Loucy (cell line): ENCODE results near the gene REXO2.

Experiments
- H2AFZ ChIP-seq: fragments of 200-600 bp; sonication (generic); 2 replicates; pipeline ENCODE4 v1.6.0; 2016; ENCODE audit warnings: antibody characterized with exemption, mild to moderate bottlenecking, low read length, moderate library complexity
- H3F3A ChIP-seq: fragments of 200-600 bp; 2 replicates; pipeline ENCODE4 v1.6.0; 2016; ENCODE audit warnings: antibody characterized with exemption, low read depth, mild to moderate bottlenecking
- H3K27me3 ChIP-seq: fragments of 200-600 bp; sonication (generic); 2 replicates; pipeline ENCODE4 v1.6.1; 2014; ENCODE audit warnings: low read length, mild to moderate bottlenecking; ENCODE audit not compliant: insufficient read depth, poor library complexity, severe bottlenecking
- H3K36me3 ChIP-seq: fragments of 200-600 bp; sonication (generic); 2 replicates; pipeline ENCODE4 v1.6.1; 2016; ENCODE audit warnings: low read length; ENCODE audit not compliant: insufficient read depth
- H3K4me1 ChIP-seq: fragments of 200-600 bp; sonication (generic); 2 replicates; pipeline ENCODE4 v1.5.1; 2014; ENCODE audit warnings: low read length, mild to moderate bottlenecking; ENCODE audit not compliant: insufficient read depth, poor library complexity, severe bottlenecking
- H3K4me2 ChIP-seq: fragments of 200-600 bp; sonication (generic); 2 replicates; pipeline ENCODE4 v1.6.0; 2014; ENCODE audit warnings: antibody characterized with exemption, low read length, low read depth, mild to moderate bottlenecking; ENCODE audit not compliant: poor library complexity, severe bottlenecking
- H3K4me3 ChIP-seq: fragments of 200-600 bp; sonication (generic); 2 replicates; pipeline ENCODE4 v1.5.1; 2014; ENCODE audit warnings: low read length, mild to moderate bottlenecking, mixed read lengths; ENCODE audit not compliant: poor library complexity, severe bottlenecking
- H3K79me2 ChIP-seq: fragments of 200-600 bp; sonication (generic); 2 replicates; pipeline ENCODE4 v1.6.1; 2014; ENCODE audit warnings: low read length; ENCODE audit not compliant: insufficient read depth
- H3K9ac ChIP-seq: fragments of 200-600 bp; sonication (generic); 2 replicates; pipeline ENCODE4 v1.6.0; 2014; ENCODE audit warnings: mild to moderate bottlenecking, low read depth, low read length, moderate library complexity; ENCODE audit not compliant: poor library complexity, severe bottlenecking
- H3K9me2 ChIP-seq: fragments of 200-600 bp; sonication (generic); replicated peaks from 2 replicates; pipeline ENCODE4 v1.6.1; 2016; ENCODE audit warnings: low read depth, low read length, mixed read lengths
- H3K9me3 ChIP-seq: fragments of 200-600 bp; sonication (generic); 2 replicates; pipeline ENCODE4 v1.6.1; 2014; ENCODE audit warnings: mild to moderate bottlenecking, antibody characterized with exemption, low read length, low read depth; ENCODE audit not compliant: insufficient read depth
- H4K20me1 ChIP-seq: fragments of 200-600 bp; sonication (generic); 2 replicates; pipeline ENCODE4 v1.6.0; 2014; ENCODE audit warnings: antibody characterized with exemption, low read length, mild to moderate bottlenecking; ENCODE audit not compliant: insufficient read depth, poor library complexity, severe bottlenecking
- CTCF ChIP-seq: fragments of 200-600 bp; sonication (generic); conservative IDR thresholded peaks from 2 replicates; pipeline ENCODE4 v1.5.1; 2014; ENCODE audit warnings: mild to moderate bottlenecking, antibody characterized with exemption, low read length
- EZH2phosphoT487 ChIP-seq: fragments of 200-600 bp; IDR thresholded peaks from 2 replicates; pipeline ENCODE4 v1.6.1; 2018; ENCODE audit warnings: antibody characterized with exemption, mild to moderate bottlenecking, moderate library complexity, borderline replicate concordance

REXO2 gene

GRCh38 chr11:114499756-114500155 is 60.5 kb downstream of the REXO2 start:
- no peaks in the 10 kb centered on the region for H3F3A ChIP-seq
- no peaks in the 10 kb centered on the region for H3K79me2 ChIP-seq
- H3K4me3 ChIP-seq, result no peak overlapping the region
- no peaks in the 10 kb centered on the region for H3K4me1 ChIP-seq
- H3K9me3 ChIP-seq, result no peaks in the 10 kb centered on the region
- H3K4me2 ChIP-seq, result no peak overlapping the region
- no peak overlapping the region for H2AFZ ChIP-seq
- no peak overlapping the region for H3K9ac ChIP-seq
- H3K27me3 ChIP-seq, result no peaks in the 10 kb centered on the region
- H4K20me1 ChIP-seq, result no peaks in the 10 kb centered on the region
- no peaks in the 10 kb centered on the region for H3K9me2 ChIP-seq
- TF ChIP-seq EZH2phosphoT487 (no peak), CTCF (no peak)
- H3K36me3 ChIP-seq, result no peaks in the 10 kb centered on the region
